HG02763 (cell line): ENCODE data around the gene CLEC2B.

ENCODE experiments used
- ATAC-seq: cut with Tn5 transposase; IDR thresholded peaks from one replicate; pipeline ENCODE4 v1.9.1; 2021; ENCODE audit warnings: mild to moderate bottlenecking, moderate library complexity; ENCODE audit not compliant: unreplicated experiment

The CLEC2B gene

GRCh38 chr12:9810671-9811070 lies 58.5 kb downstream of the CLEC2B start:
- ATAC-seq = no peak

- ATAC-seq = no peak
These were observed 59.3 kb downstream of the CLEC2B start for GRCh38 chr12:9809866-9810265.

DNA sequence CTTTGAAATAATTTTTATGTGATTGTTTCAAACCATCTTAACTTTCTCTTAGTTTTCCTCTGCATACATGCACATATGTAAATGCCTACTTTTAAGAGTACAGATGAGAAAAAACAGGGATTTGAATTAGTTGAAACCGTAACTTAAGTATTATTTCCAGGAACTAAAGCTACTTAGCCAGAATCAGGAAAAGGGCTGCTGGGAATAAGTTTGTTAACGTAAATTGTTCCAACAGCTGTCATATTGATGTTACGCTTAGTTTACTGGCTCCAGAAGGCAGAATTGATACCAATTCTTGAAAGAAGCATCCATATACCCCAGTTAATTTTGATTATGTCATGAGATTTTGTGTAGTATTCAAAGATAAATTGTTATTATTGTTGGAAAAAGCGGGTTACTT lies 59.8 kb downstream of the CLEC2B start:
- ATAC-seq = no peak

- ATAC-seq = no peak
These were observed 60.6 kb downstream of the CLEC2B start for GRCh38 chr12:9808504-9808903.

GRCh38 chr12:9806714-9807113 lies 62.4 kb downstream of the CLEC2B start:
- no peak for ATAC-seq

DNA sequence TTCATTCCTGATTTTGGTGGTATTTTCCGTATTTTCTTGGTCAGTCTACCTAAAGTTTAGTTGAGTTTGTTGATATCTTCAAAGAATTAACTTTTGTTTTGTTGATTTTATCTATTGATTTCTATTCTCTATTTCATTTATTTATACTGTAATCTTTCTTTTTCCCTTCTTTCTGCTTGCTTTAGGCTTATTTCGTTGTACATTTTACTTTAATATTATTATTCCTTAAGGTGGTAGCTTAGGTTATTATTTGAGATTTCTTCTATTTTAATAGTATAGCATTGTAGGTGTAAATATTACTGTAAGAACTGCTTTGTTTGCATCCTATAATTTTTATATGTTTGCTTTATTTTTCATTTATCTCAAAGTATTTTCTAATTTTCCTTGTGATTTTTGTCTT lies 63.3 kb downstream of the CLEC2B start:
- no peak for ATAC-seq
